ENCODE measurements around the gene CFAP221. TPM values are rescaled to one million over a fixed set of nuclear protein-coding genes. Genes with fewer than 3 reads are reported as not detected.

The CFAP221 gene
- total and polyA plus RNA-seq, 12 donors: 0.14 to 2.5 (median 1.4) TPM; not detected in 1

GRCh38 chr2:119691189-119691588, 146.9 kb downstream of the CFAP221 start:
- Histone ChIP-seq H3K9me3 (no peaks in the 10 kb centered on the region), H3K27me3 (peaks cover 0 to 12% (median 0%) of the 10 kb centered on the region in 7 donors), H3K27ac (no peak overlapping the region), H3K4me1 (no peaks in the 10 kb centered on the region), H3K4me3 (no peak overlapping the region), H3K36me3 (peaks cover 0 to 30% (median 0%) of the 10 kb centered on the region in 9 donors)
- 78 to 81% methylated on average over 7 of the region's 7 CpGs for WGBS, 2 donors
- TF ChIP-seq, protein P1, sequence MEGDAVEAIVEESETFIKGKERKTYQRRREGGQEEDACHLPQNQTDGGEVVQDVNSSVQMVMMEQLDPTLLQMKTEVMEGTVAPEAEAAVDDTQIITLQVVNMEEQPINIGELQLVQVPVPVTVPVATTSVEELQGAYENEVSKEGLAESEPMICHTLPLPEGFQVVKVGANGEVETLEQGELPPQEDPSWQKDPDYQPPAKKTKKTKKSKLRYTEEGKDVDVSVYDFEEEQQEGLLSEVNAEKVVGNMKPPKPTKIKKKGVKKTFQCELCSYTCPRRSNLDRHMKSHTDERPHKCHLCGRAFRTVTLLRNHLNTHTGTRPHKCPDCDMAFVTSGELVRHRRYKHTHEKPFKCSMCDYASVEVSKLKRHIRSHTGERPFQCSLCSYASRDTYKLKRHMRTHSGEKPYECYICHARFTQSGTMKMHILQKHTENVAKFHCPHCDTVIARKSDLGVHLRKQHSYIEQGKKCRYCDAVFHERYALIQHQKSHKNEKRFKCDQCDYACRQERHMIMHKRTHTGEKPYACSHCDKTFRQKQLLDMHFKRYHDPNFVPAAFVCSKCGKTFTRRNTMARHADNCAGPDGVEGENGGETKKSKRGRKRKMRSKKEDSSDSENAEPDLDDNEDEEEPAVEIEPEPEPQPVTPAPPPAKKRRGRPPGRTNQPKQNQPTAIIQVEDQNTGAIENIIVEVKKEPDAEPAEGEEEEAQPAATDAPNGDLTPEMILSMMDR (IDR thresholded peaks at IDR 0.05): no peak
- no peak for DNase-seq
- intact Hi-C loops (cut with DNase I): no loop called here
- peak in 3 of 8 donors; percentile 13 to 23 (median 14) for ATAC-seq

GRCh38 chr2:119691651-119692245, 147.5 kb downstream of the CFAP221 start:
- no peak overlapping the region for H3K27ac ChIP-seq
- no peaks in the 10 kb centered on the region for H3K4me1 ChIP-seq
- H3K9me3 ChIP-seq: no peaks in the 10 kb centered on the region
- H3K36me3 ChIP-seq: peaks cover 0 to 29% (median 0%) of the 10 kb centered on the region in 9 donors
- DNase-seq (no peak), ATAC-seq (peak in 1 of 8 donors; percentile 5)
- WGBS, 2 donors: 80 to 83% methylated on average over 12 of the region's 12 CpGs
- TF ChIP-seq, protein P1 (IDR thresholded peaks at IDR 0.05): no peak
- intact Hi-C loops (cut with DNase I): no loop called here
- peaks cover 0 to 15% (median 0%) of the 10 kb centered on the region in 7 donors for H3K27me3 ChIP-seq
- H3K4me3 ChIP-seq: no peak overlapping the region

GRCh38 chr2:119692310-119692709, 148.1 kb downstream of the CFAP221 start:
- no peak overlapping the region for H3K27ac ChIP-seq
- DNase-seq: no peak
- peaks cover 0 to 15% (median 0%) of the 10 kb centered on the region in 7 donors for H3K27me3 ChIP-seq
- peaks cover 0 to 23% (median 0%) of the 10 kb centered on the region in 9 donors for H3K36me3 ChIP-seq
- no peaks in the 10 kb centered on the region for H3K9me3 ChIP-seq
- TF ChIP-seq, protein P1 (IDR thresholded peaks at IDR 0.05): no peak
- ATAC-seq: no peak
- no peak overlapping the region for H3K4me3 ChIP-seq
- intact Hi-C loops (cut with DNase I): no loop called here
- no peaks in the 10 kb centered on the region for H3K4me1 ChIP-seq
- 95 to 98% methylated on average over 7 of the region's 7 CpGs for WGBS, 2 donors

DNA sequence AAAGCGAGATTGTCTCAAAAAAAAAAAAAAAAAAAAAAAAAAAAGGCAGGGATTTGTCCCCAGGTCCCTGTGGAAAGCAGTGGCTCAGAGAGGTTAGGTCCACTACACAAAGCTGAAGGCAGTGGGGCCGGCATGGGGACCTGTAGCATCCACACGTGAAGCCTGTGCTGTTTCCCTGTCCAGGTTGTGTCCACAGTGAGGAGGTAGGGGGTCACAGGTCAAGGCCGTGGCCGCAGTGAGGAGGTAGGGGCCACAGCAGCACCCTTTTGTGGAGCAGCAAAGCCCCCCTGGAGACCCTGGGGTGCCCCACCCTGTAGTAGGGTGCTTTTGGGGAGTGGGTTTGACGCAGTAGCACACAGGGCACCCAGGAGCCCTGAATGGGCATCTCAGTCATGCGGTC, 148.7 kb downstream of the CFAP221 start:
- TF ChIP-seq, protein P1 (IDR thresholded peaks at IDR 0.05): no peak
- Histone ChIP-seq H3K27me3 (peaks cover 0 to 15% (median 0%) of the 10 kb centered on the region in 7 donors), H3K9me3 (no peaks in the 10 kb centered on the region), H3K36me3 (peaks cover 0 to 17% (median 0%) of the 10 kb centered on the region in 9 donors), H3K4me3 (no peak overlapping the region), H3K27ac (no peak overlapping the region), H3K4me1 (no peaks in the 10 kb centered on the region)
- DNase-seq: no peak
- intact Hi-C loops (cut with DNase I): no loop called here
- no peak for ATAC-seq
- 74 to 86% methylated on average over 7 of the region's 7 CpGs for WGBS, 2 donors

Data from heart right ventricle (tissue), 16 donors.